HEK293 (cell line): ENCODE measurements around the gene FAM78B.

ENCODE experiments used
- CTCF ChIA-PET: fragments of 350-600 bp; formaldehyde crosslinking; extraction: SDS; loops from one replicate; lab custom pipeline; 2021; ENCODE audit warnings: antibody characterized with exemption; lab: Yijun Ruan, JAX
- POLR2A ChIA-PET: fragments of 300-600 bp; formaldehyde crosslinking; extraction: SDS; loops from one replicate; lab custom pipeline; 2020; ENCODE audit warnings: antibody characterized with exemption, inconsistent platforms; lab: Yijun Ruan, JAX
- H3K27ac ChIP-seq: fragments of 200-500 bp; sonication (Bioruptor generic); 2 replicates; pipeline ENCODE4 v1.5.1; 2014; ENCODE audit warnings: low read depth, low read length, control low read depth, inconsistent platforms; ENCODE audit errors: extremely low read depth
- H3K36me3 ChIP-seq, 2 experiments: fragments of 200-500 bp in 1 of 2; sonication (Bioruptor generic) in 1 of 2; 1 replicate in 1 of 2; 2 replicates in 1 of 2; pipeline ENCODE4 v1.5.1; 2014 to 2017; ENCODE audit warnings: inconsistent platforms in 2 of 2, low read length in 2 of 2; ENCODE audit not compliant: control insufficient read depth in 2 of 2, insufficient read depth in 1 of 2
- H3K4me1 ChIP-seq: fragments of 200-500 bp; sonication (Bioruptor generic); 2 replicates; pipeline ENCODE4 v1.5.1; 2014; ENCODE audit warnings: mild to moderate bottlenecking, low read length, inconsistent platforms; ENCODE audit not compliant: control insufficient read depth, insufficient read depth
- H3K4me3 ChIP-seq: 2 replicates; pipeline ENCODE4 v1.5.1; 2011; ENCODE audit warnings: low read depth, mild to moderate bottlenecking, control low read depth, low read length, moderate library complexity
- H3K9me3 ChIP-seq: fragments of 200-500 bp; sonication (Bioruptor generic); 2 replicates; pipeline ENCODE4 v1.5.1; 2014; ENCODE audit warnings: low read depth, low read length, inconsistent platforms; ENCODE audit not compliant: control insufficient read depth, insufficient read depth
- ATF2 ChIP-seq: fragments of 450-650 bp; formaldehyde crosslinking; IDR thresholded peaks from 2 replicates; pipeline ENCODE4 v1.5.1; 2016; ENCODE audit warnings: missing biosample characterization, missing genetic modification characterization, low read depth
- HOXA7 ChIP-seq: sonication (generic); formaldehyde crosslinking; IDR thresholded peaks from 2 replicates; pipeline ENCODE4 v1.8.1; 2022; ENCODE audit warnings: missing genetic modification reagents, borderline replicate concordance
- INSM2 ChIP-seq: fragments of 450-650 bp; formaldehyde crosslinking; IDR thresholded peaks from 2 replicates; pipeline ENCODE4 v1.5.1; 2016; ENCODE audit warnings: missing biosample characterization, missing genetic modification characterization
- YY2 ChIP-seq: fragments of 450-650 bp; formaldehyde crosslinking; IDR thresholded peaks from 2 replicates; pipeline ENCODE4 v1.5.1; 2016; ENCODE audit warnings: missing biosample characterization, missing genetic modification characterization
- ZBTB49 ChIP-seq: fragments of 450-650 bp; formaldehyde crosslinking; IDR thresholded peaks from 2 replicates; pipeline ENCODE4 v1.5.1; 2016; ENCODE audit warnings: missing biosample characterization, missing genetic modification characterization, low read depth
- ZBTB7A ChIP-seq: fragments of 450-650 bp; formaldehyde crosslinking; IDR thresholded peaks from 2 replicates; pipeline ENCODE4 v1.5.1; 2016; ENCODE audit warnings: low read depth, missing biosample characterization, missing genetic modification characterization
- ZNF133 ChIP-seq: fragments of 450-650 bp; formaldehyde crosslinking; IDR thresholded peaks from 2 replicates; pipeline ENCODE4 v1.5.1; 2016; ENCODE audit warnings: missing biosample characterization, missing genetic modification characterization
- ZNF18 ChIP-seq: fragments of 450-650 bp; formaldehyde crosslinking; IDR thresholded peaks from 2 replicates; pipeline ENCODE4 v1.5.1; 2016; ENCODE audit warnings: missing biosample characterization, missing genetic modification characterization
- ZNF362 ChIP-seq: fragments of 450-650 bp; formaldehyde crosslinking; IDR thresholded peaks from 2 replicates; pipeline ENCODE4 v1.5.1; 2016; ENCODE audit warnings: missing biosample characterization, missing genetic modification characterization
- ZNF510 ChIP-seq: fragments of 450-650 bp; formaldehyde crosslinking; IDR thresholded peaks from 2 replicates; pipeline ENCODE4 v1.5.1; 2018; ENCODE audit warnings: mild to moderate bottlenecking, missing genetic modification characterization, missing biosample characterization; ENCODE audit not compliant: insufficient replicate concordance
- ZNF548 ChIP-seq: fragments of 450-650 bp; formaldehyde crosslinking; IDR thresholded peaks from 2 replicates; pipeline ENCODE4 v1.5.1; 2016; ENCODE audit warnings: missing biosample characterization, missing genetic modification characterization
- ZNF560 ChIP-seq: fragments of 450-650 bp; formaldehyde crosslinking; IDR thresholded peaks from 2 replicates; pipeline ENCODE4 v1.5.1; 2017; ENCODE audit warnings: missing biosample characterization, missing genetic modification characterization, borderline replicate concordance
- ZNF623 ChIP-seq: fragments of 450-650 bp; formaldehyde crosslinking; IDR thresholded peaks from 2 replicates; pipeline ENCODE4 v1.5.1; 2016; ENCODE audit warnings: missing biosample characterization, missing genetic modification characterization
- ZNF664 ChIP-seq: fragments of 450-650 bp; formaldehyde crosslinking; IDR thresholded peaks from 2 replicates; pipeline ENCODE4 v1.5.1; 2016; ENCODE audit warnings: missing biosample characterization, missing genetic modification characterization
- TF ChIP-seq, protein P1 (sequence below): fragments of 450-650 bp; formaldehyde crosslinking; IDR thresholded peaks from 2 replicates; pipeline ENCODE4 v1.5.1; 2016; ENCODE audit warnings: missing biosample characterization, missing genetic modification characterization, borderline replicate concordance

The FAM78B gene

GRCh38 chr1:166029196-166029945 lies 137.4 kb downstream of the FAM78B start:
- TF ChIP-seq HOXA7 (CRISPR knock-in tag) (no peak), INSM2 (tag by site-specific recombination) (no peak)
- TF ChIP-seq, protein P1, sequence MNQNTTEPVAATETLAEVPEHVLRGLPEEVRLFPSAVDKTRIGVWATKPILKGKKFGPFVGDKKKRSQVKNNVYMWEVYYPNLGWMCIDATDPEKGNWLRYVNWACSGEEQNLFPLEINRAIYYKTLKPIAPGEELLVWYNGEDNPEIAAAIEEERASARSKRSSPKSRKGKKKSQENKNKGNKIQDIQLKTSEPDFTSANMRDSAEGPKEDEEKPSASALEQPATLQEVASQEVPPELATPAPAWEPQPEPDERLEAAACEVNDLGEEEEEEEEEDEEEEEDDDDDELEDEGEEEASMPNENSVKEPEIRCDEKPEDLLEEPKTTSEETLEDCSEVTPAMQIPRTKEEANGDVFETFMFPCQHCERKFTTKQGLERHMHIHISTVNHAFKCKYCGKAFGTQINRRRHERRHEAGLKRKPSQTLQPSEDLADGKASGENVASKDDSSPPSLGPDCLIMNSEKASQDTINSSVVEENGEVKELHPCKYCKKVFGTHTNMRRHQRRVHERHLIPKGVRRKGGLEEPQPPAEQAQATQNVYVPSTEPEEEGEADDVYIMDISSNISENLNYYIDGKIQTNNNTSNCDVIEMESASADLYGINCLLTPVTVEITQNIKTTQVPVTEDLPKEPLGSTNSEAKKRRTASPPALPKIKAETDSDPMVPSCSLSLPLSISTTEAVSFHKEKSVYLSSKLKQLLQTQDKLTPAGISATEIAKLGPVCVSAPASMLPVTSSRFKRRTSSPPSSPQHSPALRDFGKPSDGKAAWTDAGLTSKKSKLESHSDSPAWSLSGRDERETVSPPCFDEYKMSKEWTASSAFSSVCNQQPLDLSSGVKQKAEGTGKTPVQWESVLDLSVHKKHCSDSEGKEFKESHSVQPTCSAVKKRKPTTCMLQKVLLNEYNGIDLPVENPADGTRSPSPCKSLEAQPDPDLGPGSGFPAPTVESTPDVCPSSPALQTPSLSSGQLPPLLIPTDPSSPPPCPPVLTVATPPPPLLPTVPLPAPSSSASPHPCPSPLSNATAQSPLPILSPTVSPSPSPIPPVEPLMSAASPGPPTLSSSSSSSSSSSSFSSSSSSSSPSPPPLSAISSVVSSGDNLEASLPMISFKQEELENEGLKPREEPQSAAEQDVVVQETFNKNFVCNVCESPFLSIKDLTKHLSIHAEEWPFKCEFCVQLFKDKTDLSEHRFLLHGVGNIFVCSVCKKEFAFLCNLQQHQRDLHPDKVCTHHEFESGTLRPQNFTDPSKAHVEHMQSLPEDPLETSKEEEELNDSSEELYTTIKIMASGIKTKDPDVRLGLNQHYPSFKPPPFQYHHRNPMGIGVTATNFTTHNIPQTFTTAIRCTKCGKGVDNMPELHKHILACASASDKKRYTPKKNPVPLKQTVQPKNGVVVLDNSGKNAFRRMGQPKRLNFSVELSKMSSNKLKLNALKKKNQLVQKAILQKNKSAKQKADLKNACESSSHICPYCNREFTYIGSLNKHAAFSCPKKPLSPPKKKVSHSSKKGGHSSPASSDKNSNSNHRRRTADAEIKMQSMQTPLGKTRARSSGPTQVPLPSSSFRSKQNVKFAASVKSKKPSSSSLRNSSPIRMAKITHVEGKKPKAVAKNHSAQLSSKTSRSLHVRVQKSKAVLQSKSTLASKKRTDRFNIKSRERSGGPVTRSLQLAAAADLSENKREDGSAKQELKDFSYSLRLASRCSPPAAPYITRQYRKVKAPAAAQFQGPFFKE (tag by site-specific recombination) = no peak
- ChIA-PET POLR2A (no interaction called here), CTCF (no interaction called here)
- H3K4me1 ChIP-seq = 0 out of 2 replicates have a peak, but pooled peaks cover 2% of the 10 kb centered on the region
- H3K9me3 ChIP-seq = no peaks in the 10 kb centered on the region
- no peaks in the 10 kb centered on the region for H3K36me3 ChIP-seq
- H3K27ac ChIP-seq = no peak overlapping the region
- no peak overlapping the region for H3K4me3 ChIP-seq

GRCh38 chr1:166026555-166026954 lies 140.2 kb downstream of the FAM78B start:
- Histone ChIP-seq H3K4me3 (no peak overlapping the region), H3K27ac (no peak overlapping the region), H3K9me3 (no peaks in the 10 kb centered on the region), H3K36me3 (no peaks in the 10 kb centered on the region), H3K4me1 (no peaks in the 10 kb centered on the region)
- ChIA-PET CTCF (no interaction called here), POLR2A (no interaction called here)
- TF ChIP-seq YY2 (tag by site-specific recombination) (no peak), ZBTB7A (tag by site-specific recombination) (no peak), ZNF362 (no peak), ZNF18 (tag by site-specific recombination) (no peak)

GRCh38 chr1:166026143-166026542 lies 140.7 kb downstream of the FAM78B start:
- Histone ChIP-seq H3K27ac (no peak overlapping the region), H3K9me3 (no peaks in the 10 kb centered on the region), H3K36me3 (no peaks in the 10 kb centered on the region), H3K4me3 (no peak overlapping the region), H3K4me1 (no peaks in the 10 kb centered on the region)
- ChIA-PET POLR2A (no interaction called here), CTCF (interaction anchor here (1.1 kb wide), 1 partner anchor 9 kb away, joined by 3 read pairs; no protein-coding TSS in a partner anchor)
- TF ChIP-seq YY2 (tag by site-specific recombination) (no peak), ZNF623 (no peak), ZNF510 (no peak), ATF2 (tag by site-specific recombination) (no peak), ZNF560 (tag by site-specific recombination) (no peak), ZBTB49 (tag by site-specific recombination) (no peak), ZNF664 (tag by site-specific recombination) (no peak), ZNF548 (tag by site-specific recombination) (no peak), ZNF133 (tag by site-specific recombination) (no peak)
